ENCODE data around the gene FARS2. TPM values are rescaled to one million over a fixed set of nuclear protein-coding genes. Genes with fewer than 3 reads are reported as not detected.

The FARS2 gene
- total RNA-seq, 1 donor from 2014 or later = 20.1 TPM

DNA sequence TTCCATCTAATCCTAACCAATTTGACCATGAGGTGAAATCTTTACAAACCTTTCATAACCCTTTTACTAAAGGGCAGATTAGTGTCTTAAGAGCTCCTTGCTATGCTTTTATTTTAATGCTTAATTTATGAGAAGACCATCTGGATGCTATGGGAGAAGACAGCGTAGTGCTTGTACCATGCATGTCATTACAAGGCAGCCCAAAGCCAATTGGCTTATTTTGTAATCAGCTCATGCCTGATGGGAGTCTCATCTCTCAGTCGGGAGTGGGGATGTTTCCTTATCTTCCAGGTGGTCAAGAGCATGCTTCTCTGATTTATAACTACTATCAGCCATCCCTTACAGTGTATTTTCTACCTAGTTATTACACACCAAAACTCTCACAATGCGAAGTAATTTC is 304.7 kb downstream of the FARS2 start:
- intact Hi-C loops (cut with micrococcal nuclease) = no loop called here

DNA sequence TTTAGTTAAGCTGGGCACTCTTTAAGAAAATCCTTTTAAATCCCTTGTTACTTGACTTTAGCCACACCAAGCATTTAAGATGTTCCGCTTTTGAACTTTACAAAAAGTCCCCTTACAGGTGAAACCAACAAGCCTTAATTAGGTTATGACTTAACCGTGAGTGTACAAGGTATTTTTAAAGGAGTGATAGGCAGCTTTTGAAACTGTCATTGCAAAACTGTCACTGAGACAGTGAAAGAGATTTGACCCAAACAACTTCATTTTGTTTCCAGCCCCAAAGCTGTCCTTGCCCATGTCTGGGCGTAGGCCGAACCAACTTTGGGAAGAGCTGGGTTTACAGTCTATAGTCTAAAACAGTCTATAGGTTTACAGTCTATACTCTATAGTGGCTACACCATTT is 305.4 kb downstream of the FARS2 start:
- intact Hi-C loops (cut with micrococcal nuclease) = no loop called here

DNA sequence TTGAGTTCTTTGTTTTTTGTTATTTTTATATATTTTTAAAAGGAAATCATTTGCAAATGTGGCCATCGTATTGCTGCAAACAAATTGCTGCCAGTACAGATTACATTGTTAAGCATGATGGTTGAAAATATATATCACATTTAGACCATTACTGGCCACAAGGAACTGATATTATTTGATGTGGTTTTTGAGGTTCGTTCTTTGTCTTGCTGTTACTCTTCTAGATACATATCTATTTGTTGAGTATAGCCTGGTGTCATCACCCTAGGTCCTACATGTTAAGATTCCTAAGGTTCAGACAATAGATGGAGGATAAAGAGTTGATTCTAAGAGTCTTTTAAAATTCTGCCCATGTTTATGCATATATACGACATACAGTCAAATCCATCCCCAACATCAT is 306.0 kb downstream of the FARS2 start:
- intact Hi-C loops (cut with micrococcal nuclease) = no loop called here

GRCh38 chr6:5567890-5568289 is 306.6 kb downstream of the FARS2 start:
- intact Hi-C loops (cut with micrococcal nuclease) = no loop called here

GRCh38 chr6:5569491-5569890 is 308.2 kb downstream of the FARS2 start:
- intact Hi-C loops (cut with micrococcal nuclease) = no loop called here

- intact Hi-C loops (cut with micrococcal nuclease) = no loop called here
Measured at GRCh38 chr6:5570641-5571040, 309.3 kb downstream of the FARS2 start.

GRCh38 chr6:5580736-5581581 is 319.6 kb downstream of the FARS2 start:
- intact Hi-C loops (cut with micrococcal nuclease) = no loop called here

DNA sequence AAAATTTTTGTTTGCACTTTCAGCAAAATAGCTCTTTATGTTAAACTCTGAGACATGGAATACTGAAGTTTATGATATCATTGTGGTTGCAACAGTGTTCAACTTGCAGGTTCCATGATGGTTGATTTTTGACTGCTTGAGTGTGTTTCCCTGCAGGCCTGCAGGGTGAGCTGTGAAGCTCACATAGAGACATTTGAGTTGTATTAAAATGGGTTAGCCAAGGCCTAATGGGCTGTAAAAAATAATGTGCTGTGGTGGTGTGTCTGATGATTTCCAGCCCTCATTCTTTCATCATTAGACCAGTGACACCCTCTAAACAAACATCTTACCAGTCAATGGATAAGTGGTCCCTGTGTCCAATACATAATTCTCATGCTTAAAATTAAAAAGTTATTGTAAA is 321.4 kb downstream of the FARS2 start:
- intact Hi-C loops (cut with micrococcal nuclease) = no loop called here

DNA sequence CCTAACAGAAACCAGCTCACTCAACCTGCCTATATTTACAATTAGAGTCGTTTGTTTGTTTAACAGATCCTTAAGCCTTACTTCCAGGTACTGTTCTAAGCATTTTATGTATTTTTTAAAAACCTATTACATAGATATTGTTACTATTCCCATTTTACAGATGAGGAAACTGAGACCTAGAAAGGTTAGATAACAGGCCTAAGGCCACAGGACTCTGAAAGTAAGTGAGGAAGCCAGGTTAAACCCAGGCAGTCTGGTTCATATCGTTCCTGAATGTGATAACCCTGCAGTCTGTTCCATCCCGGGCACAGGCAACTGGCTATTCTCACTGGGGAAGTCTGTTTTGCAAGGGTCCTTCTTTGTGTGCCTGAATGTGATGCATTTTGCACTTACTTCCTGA is 322.2 kb downstream of the FARS2 start:
- intact Hi-C loops (cut with micrococcal nuclease) = no loop called here

- intact Hi-C loops (cut with micrococcal nuclease) = no loop called here
Measured at GRCh38 chr6:5584078-5584482, 322.8 kb downstream of the FARS2 start.

- intact Hi-C loops (cut with micrococcal nuclease) = no loop called here
Measured at GRCh38 chr6:5587648-5588047, 326.3 kb downstream of the FARS2 start.

DNA sequence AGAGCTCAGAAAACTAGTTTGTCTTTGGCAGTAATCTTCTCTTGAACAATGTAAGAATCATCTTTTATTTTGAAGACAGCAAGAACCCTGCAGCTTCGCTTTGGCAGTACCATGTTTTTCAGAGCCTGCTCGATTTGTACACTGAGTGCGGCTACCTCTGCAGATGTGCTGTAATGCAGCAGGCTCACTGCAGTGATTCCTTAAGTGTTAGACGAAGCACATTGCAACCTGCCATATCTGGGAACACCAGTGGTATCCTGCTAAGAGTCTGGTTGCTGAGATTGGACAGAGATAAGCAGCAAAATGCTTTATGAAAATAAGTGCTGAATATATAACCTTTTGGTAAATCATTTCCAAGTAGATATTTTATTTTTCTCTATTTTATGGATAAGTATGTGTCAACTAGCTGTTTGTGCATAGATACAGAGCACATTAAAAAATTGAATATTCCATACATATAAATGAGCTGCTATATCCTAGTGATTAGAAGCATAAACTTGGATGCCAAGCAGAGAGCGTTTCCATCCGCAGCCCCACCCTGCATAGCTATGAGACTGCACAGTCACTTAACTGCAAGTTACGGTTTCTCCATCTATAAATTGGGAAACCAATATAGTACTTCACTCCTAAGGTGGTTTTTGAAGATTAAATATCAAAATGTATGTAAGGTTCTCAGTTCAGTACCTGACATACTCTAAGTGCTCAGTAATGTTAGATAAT is 328.3 kb downstream of the FARS2 start:
- intact Hi-C loops (cut with micrococcal nuclease) = no loop called here

DNA sequence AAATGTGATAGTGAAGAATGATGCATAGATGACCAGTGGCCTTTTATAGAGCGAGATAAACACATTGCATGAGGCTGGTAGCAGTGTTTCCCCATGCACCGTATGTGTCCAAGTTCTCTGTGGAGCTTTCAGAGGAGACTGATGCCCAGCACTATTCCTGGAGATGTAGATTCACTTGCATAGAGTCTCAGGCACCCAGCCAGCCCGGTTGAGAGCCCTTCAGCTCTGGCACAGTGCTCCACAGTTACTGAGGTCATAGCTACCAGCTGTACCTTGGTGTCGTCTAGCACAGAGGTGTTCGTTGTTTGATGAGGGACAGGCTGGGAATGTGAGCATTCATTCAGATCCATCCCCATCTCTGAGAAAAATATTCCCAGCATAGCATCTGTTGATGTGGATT is 328.9 kb downstream of the FARS2 start:
- intact Hi-C loops (cut with micrococcal nuclease) = no loop called here

- intact Hi-C loops (cut with micrococcal nuclease) = no loop called here
Measured at GRCh38 chr6:5592886-5593519, 331.7 kb downstream of the FARS2 start.

DNA sequence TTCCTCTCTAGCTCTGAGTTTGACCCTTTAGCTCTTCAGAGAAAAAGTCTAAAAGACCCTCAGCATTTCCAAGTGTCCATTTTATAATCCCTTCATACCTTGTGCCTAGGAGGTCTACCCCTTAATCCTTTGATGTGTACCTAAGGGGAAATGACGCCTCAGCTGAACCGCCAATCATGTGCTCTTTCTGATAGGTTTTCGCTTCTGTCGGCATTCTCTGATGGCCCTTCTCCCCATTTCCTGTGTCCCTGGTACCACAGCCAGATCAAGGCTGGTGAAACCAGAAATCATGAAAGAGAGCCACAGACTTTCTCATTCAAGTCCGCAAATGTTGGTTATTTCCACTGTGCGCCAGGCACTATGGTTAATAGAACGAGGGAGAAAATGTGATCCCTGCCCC is 333.9 kb downstream of the FARS2 start:
- intact Hi-C loops (cut with micrococcal nuclease) = no loop called here

DNA sequence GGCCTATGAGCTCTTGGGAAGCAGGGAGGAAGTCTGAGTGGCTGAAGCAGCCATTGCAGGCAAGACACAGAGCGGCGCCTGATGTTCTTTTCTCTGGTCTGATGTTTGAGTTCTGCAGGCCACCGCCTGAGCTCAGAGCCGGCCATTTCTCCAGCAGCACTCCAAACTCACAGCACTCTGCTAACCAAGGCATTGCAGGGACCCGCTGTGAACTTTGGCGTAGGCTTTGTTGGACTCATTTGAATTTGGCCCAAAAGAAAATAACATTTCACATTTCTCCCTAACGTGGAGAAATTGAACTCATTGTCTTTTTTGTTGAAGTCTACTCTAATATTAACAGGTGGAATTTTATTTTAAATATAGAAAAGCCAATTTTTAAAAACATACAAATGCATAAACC is 336.1 kb downstream of the FARS2 start:
- intact Hi-C loops (cut with micrococcal nuclease) = no loop called here

DNA sequence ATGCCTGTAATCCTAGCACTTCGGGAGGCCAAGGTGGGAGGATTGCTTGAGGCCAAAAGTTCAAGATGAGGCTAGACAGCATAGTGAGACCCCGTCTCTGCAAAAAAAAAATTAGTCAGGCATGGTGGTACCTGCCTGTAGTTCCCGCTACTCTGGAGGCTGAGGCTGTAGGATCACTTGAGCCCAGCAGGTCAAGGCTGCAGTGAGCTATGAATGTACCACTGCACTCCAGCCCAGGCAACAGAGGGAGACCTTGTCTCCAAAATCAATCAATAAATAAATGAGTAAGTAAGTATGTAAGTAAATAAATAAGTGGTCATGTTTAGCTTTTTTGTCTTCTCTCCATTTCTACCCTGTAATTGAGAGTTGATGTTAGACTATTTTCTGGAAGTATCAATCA is 336.8 kb downstream of the FARS2 start:
- intact Hi-C loops (cut with micrococcal nuclease) = no loop called here

- intact Hi-C loops (cut with micrococcal nuclease) = no loop called here
Measured at GRCh38 chr6:5599127-5599526, 337.8 kb downstream of the FARS2 start.

- intact Hi-C loops (cut with micrococcal nuclease) = no loop called here
Measured at GRCh38 chr6:5605937-5606336, 344.6 kb downstream of the FARS2 start.

- intact Hi-C loops (cut with micrococcal nuclease) = no loop called here
Measured at GRCh38 chr6:5606546-5606945, 345.2 kb downstream of the FARS2 start.

DNA sequence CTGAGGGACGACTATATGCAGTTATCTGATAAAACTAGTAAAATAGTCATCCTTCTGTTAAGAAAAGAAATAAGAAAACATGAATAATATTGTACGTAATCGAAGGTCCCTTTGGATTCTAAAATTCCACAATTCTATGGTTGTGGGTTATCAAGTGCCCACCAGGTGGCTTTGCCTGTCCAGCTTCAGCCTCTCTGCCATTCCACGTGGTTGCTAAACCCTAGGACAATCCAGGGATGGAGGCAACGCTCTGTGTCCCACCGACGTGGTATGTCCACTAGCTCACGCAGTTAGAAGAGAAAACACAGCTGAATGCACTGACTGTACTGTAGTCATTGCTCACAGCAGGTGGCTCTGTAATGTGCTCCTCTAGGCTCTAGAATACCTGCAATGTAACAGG is 349.3 kb downstream of the FARS2 start:
- intact Hi-C loops (cut with micrococcal nuclease) = no loop called here

GRCh38 chr6:5617179-5617578 is 355.9 kb downstream of the FARS2 start:
- intact Hi-C loops (cut with micrococcal nuclease) = no loop called here

All from T-helper 1 cell treated with Interleukin-12 subunit alpha and Interleukin-12 subunit beta and Interleukin-4 antibody, amounts not matched to agents 30 ng/mL and 1 ng/mL, for 36 hours (primary cell).